ENCODE results near the gene SKA1.
A peak's percentile ranks its signal among the peaks of the same experiment; 100 is the strongest.

The SKA1 gene

DNA sequence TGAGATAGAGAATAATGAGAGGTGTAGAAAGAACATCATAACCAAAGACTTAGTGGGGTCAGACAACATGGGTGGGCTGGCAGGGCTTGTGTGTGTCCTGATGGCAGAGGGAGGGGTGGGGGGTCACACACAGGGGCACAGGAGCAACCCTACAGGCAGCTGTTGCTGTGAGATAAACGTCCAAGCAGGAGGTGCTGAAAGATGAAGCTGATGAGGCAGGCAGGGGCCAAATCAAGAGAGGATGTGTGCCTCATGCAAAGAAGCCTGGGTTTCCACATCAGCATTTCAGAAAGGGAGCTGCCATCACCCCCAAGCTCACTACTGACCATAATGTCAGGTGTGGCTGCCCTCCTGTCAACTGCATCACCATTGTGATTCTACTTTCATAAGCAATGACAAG lies 16.0 kb upstream of the SKA1 start:
- Histone ChIP-seq H3K27me3 (ENCODE audit: insufficient read depth, low read length) (no peaks in the 10 kb centered on the region), H3K36me3 (ENCODE audit: insufficient read depth, low read depth, low read length) (no peaks in the 10 kb centered on the region), H3K9me3 (ENCODE audit: insufficient read depth, low read depth, low read length) (no peaks in the 10 kb centered on the region)

DNA sequence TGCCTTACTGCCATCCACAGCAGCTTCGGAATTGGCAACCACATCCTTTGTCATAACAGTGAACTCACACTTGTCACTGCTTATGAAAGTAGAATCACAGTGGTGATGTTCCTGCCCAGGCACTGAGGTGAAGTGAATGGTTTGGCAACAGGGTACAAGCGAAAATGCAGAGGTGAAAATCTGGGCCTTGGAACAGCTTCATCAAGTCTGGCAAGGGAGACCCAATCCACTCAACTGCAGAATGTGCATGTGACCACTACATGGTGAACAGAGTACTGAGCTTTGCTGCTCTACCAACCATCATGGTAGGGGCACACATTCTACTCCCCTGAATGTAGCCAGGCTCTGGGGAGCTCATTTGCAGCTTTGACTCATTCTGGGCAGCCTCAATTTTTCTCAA lies 15.0 kb upstream of the SKA1 start:
- Histone ChIP-seq H3K4me1 (ENCODE audit: insufficient read depth, low read length) (no peaks in the 10 kb centered on the region), H3K27me3 (ENCODE audit: insufficient read depth, low read length) (no peaks in the 10 kb centered on the region), H3K9me3 (ENCODE audit: insufficient read depth, low read depth, low read length) (no peaks in the 10 kb centered on the region), H3K27ac (ENCODE audit: low read length) (no peak overlapping the region), H3K4me3 (ENCODE audit: low read length) (no peak overlapping the region), H3K9ac (ENCODE audit: low read depth, low read length) (no peak overlapping the region), H3K36me3 (ENCODE audit: insufficient read depth, low read depth, low read length) (no peaks in the 10 kb centered on the region)

More for the DNA sequence above, 16.0 kb upstream of the SKA1 start:
- Histone ChIP-seq H3K4me3 (ENCODE audit: low read length) (no peak overlapping the region), H3K4me1 (ENCODE audit: insufficient read depth, low read length) (no peaks in the 10 kb centered on the region), H3K27ac (ENCODE audit: low read length) (no peak overlapping the region), H3K9ac (ENCODE audit: low read depth, low read length) (no peak overlapping the region)

DNA sequence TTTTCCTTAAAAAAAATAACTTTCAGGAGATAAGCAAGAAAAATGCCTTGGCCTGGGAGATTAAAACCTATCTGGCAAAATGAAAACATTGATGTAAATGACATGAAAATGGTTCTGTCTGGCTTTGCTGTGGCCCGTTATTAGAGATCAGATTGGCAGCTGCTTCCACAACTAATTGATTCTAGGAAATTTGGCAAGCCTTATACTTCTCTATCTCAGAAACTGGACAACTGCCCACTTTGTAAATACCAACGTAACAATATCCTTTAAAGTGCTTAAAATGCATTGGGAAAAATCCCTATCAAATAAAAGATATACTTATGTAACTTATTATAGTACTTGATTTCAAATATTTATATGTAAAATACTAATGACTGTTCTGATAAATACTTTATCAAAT lies 14.2 kb upstream of the SKA1 start:
- Histone ChIP-seq H3K4me3 (ENCODE audit: low read length) (no peak overlapping the region), H3K36me3 (ENCODE audit: insufficient read depth, low read depth, low read length) (no peaks in the 10 kb centered on the region), H3K4me1 (ENCODE audit: insufficient read depth, low read length) (no peaks in the 10 kb centered on the region), H3K27ac (ENCODE audit: low read length) (no peak overlapping the region), H3K27me3 (ENCODE audit: insufficient read depth, low read length) (no peaks in the 10 kb centered on the region), H3K9ac (ENCODE audit: low read depth, low read length) (no peak overlapping the region), H3K9me3 (ENCODE audit: insufficient read depth, low read depth, low read length) (no peaks in the 10 kb centered on the region)

- Histone ChIP-seq H3K27me3 (ENCODE audit: insufficient read depth, low read length) (no peaks in the 10 kb centered on the region), H3K27ac (ENCODE audit: low read length) (no peak overlapping the region), H3K4me3 (ENCODE audit: low read length) (no peak overlapping the region), H3K9me3 (ENCODE audit: insufficient read depth, low read depth, low read length) (peaks cover 9% of the 10 kb centered on the region), H3K36me3 (ENCODE audit: insufficient read depth, low read depth, low read length) (no peaks in the 10 kb centered on the region), H3K9ac (ENCODE audit: low read depth, low read length) (no peak overlapping the region), H3K4me1 (ENCODE audit: insufficient read depth, low read length) (peaks cover 4% of the 10 kb centered on the region; the same call in 1 of the 2 replicates)
Measured at GRCh38 chr18:50369672-50370071, 5.2 kb upstream of the SKA1 start.

- no peak overlapping the region for H3K27ac ChIP-seq (ENCODE audit: low read length)
- no peak overlapping the region for H3K9ac ChIP-seq (ENCODE audit: low read depth, low read length)
Measured at GRCh38 chr18:50372743-50373142, 2.1 kb upstream of the SKA1 start.

DNA sequence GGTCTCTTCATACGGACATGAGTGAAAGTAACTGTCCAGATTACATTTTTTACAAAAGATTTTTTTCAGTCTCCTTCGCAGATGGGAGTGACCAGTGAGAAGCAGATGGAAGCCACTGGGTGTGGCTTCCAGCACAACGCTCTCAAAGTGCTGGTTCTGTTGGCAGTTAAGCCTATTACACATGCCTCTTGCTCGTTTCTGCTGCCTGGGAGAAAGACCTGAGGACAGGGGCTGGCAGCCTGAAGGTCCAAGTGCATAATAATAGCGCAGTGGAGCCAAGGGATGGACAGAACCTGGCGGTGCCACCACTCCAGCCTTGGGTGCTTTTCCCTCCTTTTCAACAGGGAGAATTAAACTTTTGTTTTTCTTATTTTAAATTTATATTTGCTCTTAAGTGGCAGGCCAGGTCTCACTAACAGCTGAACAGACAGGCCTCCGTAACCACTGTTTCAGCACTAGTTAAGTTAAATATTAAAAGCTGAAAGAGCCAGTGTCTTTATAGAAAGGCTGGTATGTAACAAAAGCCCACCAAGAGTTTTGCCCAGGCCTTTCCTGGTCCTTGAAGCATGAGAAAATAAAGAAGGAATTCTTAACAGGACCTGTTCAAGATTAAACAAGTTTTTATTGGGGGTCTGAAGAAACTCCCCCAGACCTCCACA lies 1.2 kb upstream of the SKA1 start:
- Histone ChIP-seq H3K36me3 (ENCODE audit: insufficient read depth, low read depth, low read length) (peaks cover 14% of the 10 kb centered on the region; the same call in 1 of the 2 replicates), H3K9ac (ENCODE audit: low read depth, low read length) (peak overlapping the region; percentile 84; the same call in 1 of the 2 replicates), H3K4me1 (ENCODE audit: insufficient read depth, low read length) (peaks cover 7% of the 10 kb centered on the region; the same call in 1 of the 2 replicates), H3K4me3 (ENCODE audit: low read length) (no peak overlapping the region), H3K27ac (ENCODE audit: low read length) (no peak overlapping the region), H3K9me3 (ENCODE audit: insufficient read depth, low read depth, low read length) (peaks cover 9% of the 10 kb centered on the region), H3K27me3 (ENCODE audit: insufficient read depth, low read length) (no peaks in the 10 kb centered on the region)

More at GRCh38 chr18:50372743-50373142, 2.1 kb upstream of the SKA1 start:
- H3K36me3 ChIP-seq (ENCODE audit: insufficient read depth, low read depth, low read length), result peaks cover 7% of the 10 kb centered on the region; the same call in 1 of the 2 replicates
- H3K4me3 ChIP-seq (ENCODE audit: low read length), result no peak overlapping the region
- no peaks in the 10 kb centered on the region for H3K27me3 ChIP-seq (ENCODE audit: insufficient read depth, low read length)
- peaks cover 9% of the 10 kb centered on the region for H3K9me3 ChIP-seq (ENCODE audit: insufficient read depth, low read depth, low read length)
- peaks cover 7% of the 10 kb centered on the region; the same call in 1 of the 2 replicates for H3K4me1 ChIP-seq (ENCODE audit: insufficient read depth, low read length)

DNA sequence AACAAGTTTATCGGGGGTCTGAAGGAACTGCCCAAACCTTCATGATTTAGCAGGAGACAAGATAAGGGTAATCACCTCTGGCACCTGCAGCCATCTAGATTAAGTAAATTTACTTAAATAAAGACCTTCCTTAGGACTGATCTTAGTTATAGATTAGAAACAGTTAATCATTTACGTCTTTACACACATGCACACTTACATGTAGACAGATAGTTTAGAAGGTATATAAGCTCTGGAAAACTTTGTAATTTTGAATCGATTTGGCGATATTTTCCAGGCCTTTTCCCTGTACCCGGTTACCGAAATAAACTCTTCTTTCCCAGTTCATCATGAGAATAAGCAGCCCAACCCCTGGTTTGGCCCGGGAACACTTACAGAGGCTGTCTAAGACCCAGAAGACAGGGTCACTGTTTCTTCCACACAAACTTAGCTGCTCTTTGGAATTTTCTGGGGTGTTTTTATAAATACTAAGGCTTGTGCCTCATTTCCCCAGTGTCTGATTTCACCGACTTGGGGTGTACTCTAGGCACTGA lies 560 bp upstream of the SKA1 start:
- Histone ChIP-seq H3K36me3 (ENCODE audit: insufficient read depth, low read depth, low read length) (peaks cover 20% of the 10 kb centered on the region; the same call in 1 of the 2 replicates), H3K27me3 (ENCODE audit: insufficient read depth, low read length) (no peaks in the 10 kb centered on the region), H3K4me3 (ENCODE audit: low read length) (peak overlapping the region; percentile 87), H3K9me3 (ENCODE audit: insufficient read depth, low read depth, low read length) (peaks cover 9% of the 10 kb centered on the region), H3K27ac (ENCODE audit: low read length) (no peak overlapping the region), H3K4me1 (ENCODE audit: insufficient read depth, low read length) (peaks cover 7% of the 10 kb centered on the region; the same call in 1 of the 2 replicates), H3K9ac (ENCODE audit: low read depth, low read length) (peak overlapping the region; percentile 84)

DNA sequence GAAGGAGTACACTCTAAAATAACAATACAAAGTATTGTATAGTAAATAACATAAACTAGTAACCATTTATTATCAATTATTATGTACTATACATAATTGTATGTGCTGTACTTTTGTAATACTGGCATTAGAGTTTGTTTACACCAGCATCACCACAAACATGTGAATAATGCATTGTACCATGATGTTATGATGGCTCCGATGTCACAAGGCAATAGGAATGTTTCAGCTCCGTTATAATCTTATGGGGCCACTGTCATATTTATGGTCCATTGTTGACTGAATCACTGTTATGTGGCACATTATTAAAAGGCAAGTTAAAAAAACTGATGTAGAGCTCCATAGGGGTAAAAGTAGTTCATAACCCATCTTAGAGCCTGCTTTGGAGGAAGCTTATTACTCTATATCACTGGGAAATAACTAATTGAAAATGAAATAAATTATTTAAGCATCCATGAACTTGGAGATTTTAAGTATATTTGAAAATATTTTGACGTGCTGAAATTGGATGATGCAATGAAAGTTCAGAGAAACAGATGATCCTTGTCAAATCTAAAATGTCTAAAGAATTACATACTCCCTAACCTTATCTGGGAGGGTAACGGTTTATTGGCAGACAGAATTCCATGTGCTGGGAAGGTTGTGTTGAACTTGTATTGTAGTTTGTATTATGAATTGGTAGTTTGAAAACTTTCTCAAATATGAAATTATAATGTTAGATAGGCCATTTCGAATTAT lies 2.4 kb downstream of the SKA1 start:
- Histone ChIP-seq H3K9ac (ENCODE audit: low read depth, low read length) (no peak overlapping the region), H3K36me3 (ENCODE audit: insufficient read depth, low read depth, low read length) (peaks cover 35% of the 10 kb centered on the region; the same call in 1 of the 2 replicates), H3K4me1 (ENCODE audit: insufficient read depth, low read length) (peaks cover 7% of the 10 kb centered on the region; the same call in 1 of the 2 replicates), H3K27me3 (ENCODE audit: insufficient read depth, low read length) (no peaks in the 10 kb centered on the region), H3K9me3 (ENCODE audit: insufficient read depth, low read depth, low read length) (no peaks in the 10 kb centered on the region; the same call in 1 of the 2 replicates), H3K4me3 (ENCODE audit: low read length) (no peak overlapping the region), H3K27ac (ENCODE audit: low read length) (no peak overlapping the region)

GRCh38 chr18:50388988-50389387 lies 14.1 kb downstream of the SKA1 start:
- no peak overlapping the region for H3K27ac ChIP-seq (ENCODE audit: low read length)
- H3K27me3 ChIP-seq (ENCODE audit: insufficient read depth, low read length), result no peaks in the 10 kb centered on the region
- H3K9me3 ChIP-seq (ENCODE audit: insufficient read depth, low read depth, low read length), result no peaks in the 10 kb centered on the region
- H3K36me3 ChIP-seq (ENCODE audit: insufficient read depth, low read depth, low read length), result peaks cover 47% of the 10 kb centered on the region
- no peak overlapping the region for H3K9ac ChIP-seq (ENCODE audit: low read depth, low read length)
- no peaks in the 10 kb centered on the region for H3K4me1 ChIP-seq (ENCODE audit: insufficient read depth, low read length)
- no peak overlapping the region for H3K4me3 ChIP-seq (ENCODE audit: low read length)

DNA sequence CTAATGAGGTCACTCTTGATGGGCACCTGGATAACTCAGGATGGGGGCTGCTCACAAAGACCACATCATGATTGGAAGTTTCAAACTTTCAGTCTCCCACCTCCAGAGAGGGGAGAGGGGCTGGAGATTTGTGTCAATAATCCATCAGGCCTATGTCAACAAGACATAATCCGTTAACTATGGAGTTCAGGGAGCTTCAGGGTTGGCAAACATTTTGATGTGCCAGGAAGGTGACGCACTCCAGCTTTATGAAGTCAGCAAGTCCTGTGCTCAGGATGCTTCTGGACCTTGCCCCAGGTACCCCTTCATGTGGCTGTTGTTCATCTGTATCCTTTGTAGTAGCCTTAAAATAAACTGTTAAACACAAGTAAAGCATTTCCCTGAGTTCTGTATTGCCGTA lies 19.0 kb downstream of the SKA1 start:
- Histone ChIP-seq H3K27ac (ENCODE audit: low read length) (no peak overlapping the region), H3K36me3 (ENCODE audit: insufficient read depth, low read depth, low read length) (peaks cover 18% of the 10 kb centered on the region), H3K4me3 (ENCODE audit: low read length) (no peak overlapping the region), H3K4me1 (ENCODE audit: insufficient read depth, low read length) (peaks cover 14% of the 10 kb centered on the region; the same call in 1 of the 2 replicates), H3K27me3 (ENCODE audit: insufficient read depth, low read length) (peaks cover 15% of the 10 kb centered on the region), H3K9me3 (ENCODE audit: insufficient read depth, low read depth, low read length) (no peaks in the 10 kb centered on the region), H3K9ac (ENCODE audit: low read depth, low read length) (no peak overlapping the region)

DNA sequence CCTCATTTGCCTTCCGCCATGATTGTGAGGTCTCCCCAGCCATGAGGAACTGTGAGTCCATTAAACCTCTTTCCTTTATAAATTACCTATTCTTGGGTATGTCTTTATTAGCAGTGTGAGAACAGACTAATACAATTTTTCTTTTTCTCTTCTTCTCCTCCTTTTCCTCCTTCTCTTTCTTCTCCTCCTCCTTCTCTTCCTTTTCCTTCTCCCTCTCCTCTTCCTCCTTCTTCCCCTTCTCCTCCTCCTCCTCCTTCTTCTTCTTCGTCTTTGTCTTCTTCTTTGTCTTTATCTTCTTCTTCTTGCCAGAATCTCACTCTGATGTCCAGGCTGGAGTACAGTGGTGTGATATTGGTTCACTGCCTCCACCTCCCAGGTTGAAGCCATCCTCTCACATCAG lies 20.2 kb downstream of the SKA1 start:
- H3K36me3 ChIP-seq (ENCODE audit: insufficient read depth, low read depth, low read length), result peaks cover 18% of the 10 kb centered on the region
- H3K27ac ChIP-seq (ENCODE audit: low read length), result no peak overlapping the region
- H3K27me3 ChIP-seq (ENCODE audit: insufficient read depth, low read length), result peaks cover 28% of the 10 kb centered on the region
- no peaks in the 10 kb centered on the region for H3K9me3 ChIP-seq (ENCODE audit: insufficient read depth, low read depth, low read length)
- H3K9ac ChIP-seq (ENCODE audit: low read depth, low read length), result no peak overlapping the region
- peaks cover 27% of the 10 kb centered on the region; the same call in 1 of the 2 replicates for H3K4me1 ChIP-seq (ENCODE audit: insufficient read depth, low read length)
- H3K4me3 ChIP-seq (ENCODE audit: low read length), result no peak overlapping the region
